GM23248 (cell line): ENCODE measurements around the gene PRICKLE2.

Source experiments
- EZH2 ChIP-seq: fragments of 200-600 bp; sonication (generic); IDR thresholded peaks from 2 replicates; pipeline ENCODE4 v1.6.1; 2018; ENCODE audit warnings: antibody characterized with exemption, mild to moderate bottlenecking; ENCODE audit not compliant: insufficient read depth, poor library complexity, severe bottlenecking
- EZH2phosphoT487 ChIP-seq: fragments of 200-600 bp; sonication (generic); IDR thresholded peaks from 2 replicates; pipeline ENCODE4 v1.6.1; 2018; ENCODE audit warnings: antibody characterized with exemption, moderate library complexity, mild to moderate bottlenecking, low read depth; ENCODE audit not compliant: insufficient read depth

GRCh38 chr3:64209866-64210621 lies 15.2 kb downstream of the PRICKLE2 start:
- no peak for TF ChIP-seq EZH2
- TF ChIP-seq EZH2phosphoT487 = no peak
